GM19438 (cell line): ENCODE measurements around the gene FGD5.

Experiments used
- ATAC-seq: cut with Tn5 transposase; IDR thresholded peaks from one replicate; pipeline ENCODE4 v1.9.1; 2021; ENCODE audit warnings: low read depth; ENCODE audit not compliant: unreplicated experiment

Gene FGD5

GRCh38 chr3:14786369-14786768, 32.4 kb upstream of the FGD5 start:
- no peak for ATAC-seq

DNA sequence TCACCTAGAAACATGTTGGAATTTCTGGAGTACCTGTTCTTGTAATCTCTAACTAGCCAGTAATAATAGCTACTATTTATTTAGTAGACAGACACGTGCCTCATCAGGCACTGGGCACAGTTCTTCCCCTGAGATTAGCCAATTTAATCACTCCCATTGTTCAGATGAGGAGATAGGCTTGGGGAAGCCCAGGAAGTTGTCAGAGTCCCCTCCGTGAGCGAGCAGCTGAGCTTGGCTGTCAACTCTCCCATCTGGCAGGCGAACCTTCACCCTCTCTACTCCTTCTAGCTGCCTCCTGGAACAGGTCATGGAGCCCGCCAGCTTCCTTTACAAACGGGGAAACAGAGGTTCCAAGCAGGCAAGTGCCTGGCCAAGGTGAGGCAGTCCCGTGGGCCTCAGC, 31.1 kb upstream of the FGD5 start:
- no peak for ATAC-seq

DNA sequence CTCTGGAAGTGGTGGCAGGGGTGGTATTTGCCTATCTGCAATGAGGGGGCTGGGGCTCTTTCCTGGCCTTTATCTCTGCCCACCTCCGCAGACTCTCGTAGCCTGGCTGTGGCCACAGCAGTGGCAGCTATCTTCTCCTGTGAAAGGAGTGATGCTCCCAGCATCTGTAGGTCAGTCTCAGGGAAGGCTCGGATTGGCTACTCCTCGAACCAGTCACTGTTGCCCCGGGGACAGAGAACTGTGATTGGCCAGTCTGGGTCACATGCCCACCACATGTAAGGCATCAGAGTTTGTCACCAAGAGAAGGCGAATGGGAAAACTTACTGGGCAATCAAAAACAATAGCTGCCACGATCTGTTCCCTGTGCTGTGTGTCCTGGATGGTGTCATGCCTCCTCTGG, 30.1 kb upstream of the FGD5 start:
- ATAC-seq: no peak

DNA sequence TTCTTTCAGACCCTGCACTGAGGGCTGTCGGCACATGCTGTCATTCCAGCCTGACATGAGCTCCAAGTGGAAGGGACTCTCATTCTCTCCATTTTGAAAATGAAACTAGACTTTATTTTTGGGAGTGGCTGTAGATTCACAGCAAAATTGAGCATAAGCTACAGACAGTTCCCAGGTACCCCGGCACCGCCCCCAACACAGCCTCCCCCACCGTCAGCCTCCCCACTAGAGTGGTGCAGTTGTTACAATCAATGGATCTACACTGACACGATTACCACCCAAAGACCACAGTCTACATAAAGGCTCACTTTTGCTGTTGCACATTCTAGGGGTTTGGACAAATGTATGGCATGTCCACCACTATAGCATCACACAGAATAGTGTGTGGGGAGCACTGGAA, 29.5 kb upstream of the FGD5 start:
- no peak for ATAC-seq

DNA sequence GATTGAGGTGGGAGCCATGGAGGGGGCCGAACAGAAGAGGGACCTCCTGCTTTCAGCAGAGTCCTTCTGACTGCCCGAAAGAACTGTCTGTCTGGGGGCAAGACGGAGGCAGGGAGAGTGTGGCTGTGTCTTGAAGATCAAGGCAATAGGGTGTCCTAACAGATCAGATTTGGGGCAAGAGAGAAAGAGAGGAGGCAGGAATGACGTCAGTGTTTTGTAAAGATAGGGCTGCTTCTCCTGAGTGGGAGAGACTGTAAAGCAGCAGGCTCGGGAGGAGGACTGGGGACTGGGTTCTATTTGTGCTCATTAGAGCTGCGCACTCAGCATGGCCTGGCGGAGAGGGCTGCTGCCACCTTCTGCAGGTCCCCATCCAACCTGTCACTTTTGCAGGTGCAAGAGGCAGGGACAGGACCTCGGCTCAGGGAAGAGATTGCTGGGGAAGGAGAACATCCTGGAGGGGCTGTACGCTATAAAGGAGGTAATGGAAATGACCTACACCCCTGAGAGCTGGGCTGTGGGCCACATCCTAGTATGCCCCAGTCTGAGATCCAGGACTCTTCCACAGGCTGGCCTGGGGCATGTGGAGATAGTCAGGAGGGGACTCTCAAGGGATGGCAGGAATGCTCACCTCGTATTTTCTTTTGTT, 29.0 kb upstream of the FGD5 start:
- no peak for ATAC-seq

DNA sequence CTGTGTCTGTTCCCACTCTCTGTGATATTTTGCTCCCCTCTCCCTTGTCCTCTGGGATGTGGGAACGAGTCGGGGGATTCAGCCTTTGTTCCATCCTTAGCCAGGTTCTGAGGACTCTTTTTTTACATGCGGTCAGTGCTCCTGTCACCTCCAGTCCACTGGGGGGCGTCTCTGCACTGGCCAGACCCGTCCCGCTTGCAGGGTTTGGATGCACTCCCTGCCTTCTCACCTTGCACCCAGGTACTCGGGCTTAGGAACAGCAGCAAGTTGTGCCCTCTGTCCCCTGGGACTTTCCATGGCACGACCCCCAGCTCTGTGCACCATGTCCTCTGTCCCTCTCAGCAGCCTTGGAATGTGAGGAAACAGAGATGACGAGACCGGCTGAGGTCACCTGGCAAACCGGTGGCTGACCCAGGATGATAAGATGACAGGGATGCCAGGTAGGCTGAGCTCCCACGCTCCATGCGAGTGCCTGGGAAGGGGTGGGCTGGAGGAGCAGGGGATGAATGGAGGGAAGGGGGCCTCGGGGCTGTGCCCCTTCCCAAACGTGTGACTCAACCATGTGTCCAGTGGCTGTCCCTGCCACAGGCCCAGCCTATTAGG, 27.3 kb upstream of the FGD5 start:
- no peak for ATAC-seq

GRCh38 chr3:14792691-14793121, 26.1 kb upstream of the FGD5 start:
- ATAC-seq: no peak

DNA sequence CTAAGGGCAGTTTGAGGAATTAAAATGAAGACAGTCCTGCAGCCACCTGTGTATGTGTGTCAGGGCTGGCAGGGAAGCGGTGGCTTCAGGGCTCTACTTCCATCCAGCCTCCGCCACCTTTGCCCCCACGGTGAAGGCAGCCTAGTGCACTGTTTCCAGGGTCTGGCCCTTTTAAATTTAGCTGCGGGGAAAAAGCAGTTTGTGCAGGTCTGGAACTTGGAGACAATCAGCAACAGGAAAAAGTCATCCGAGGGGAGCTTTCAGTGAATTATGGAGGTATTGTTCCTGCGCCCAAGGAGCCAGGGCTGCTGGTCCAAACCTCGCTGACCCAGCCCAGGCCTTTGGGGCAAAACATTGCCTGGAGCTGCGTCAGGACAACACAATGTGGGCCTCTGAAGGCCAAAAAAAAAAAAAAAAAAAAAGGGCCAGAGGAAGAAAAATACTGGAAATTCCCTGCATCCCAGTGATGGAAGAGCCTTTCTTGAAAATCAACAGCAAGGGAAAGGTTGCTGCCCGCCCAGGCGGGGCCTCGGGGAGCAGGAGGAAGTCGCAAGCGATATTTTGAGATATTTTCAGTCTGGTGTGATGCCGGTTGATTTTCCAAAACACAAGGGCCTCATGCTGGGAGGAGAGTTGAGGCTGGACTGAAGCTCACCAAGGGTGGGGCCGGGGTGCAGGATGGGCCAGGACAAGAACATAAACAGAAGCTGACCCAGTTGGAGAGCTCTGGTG, 25.5 kb upstream of the FGD5 start:
- no peak for ATAC-seq

GRCh38 chr3:14793858-14794234, 24.9 kb upstream of the FGD5 start:
- no peak for ATAC-seq

DNA sequence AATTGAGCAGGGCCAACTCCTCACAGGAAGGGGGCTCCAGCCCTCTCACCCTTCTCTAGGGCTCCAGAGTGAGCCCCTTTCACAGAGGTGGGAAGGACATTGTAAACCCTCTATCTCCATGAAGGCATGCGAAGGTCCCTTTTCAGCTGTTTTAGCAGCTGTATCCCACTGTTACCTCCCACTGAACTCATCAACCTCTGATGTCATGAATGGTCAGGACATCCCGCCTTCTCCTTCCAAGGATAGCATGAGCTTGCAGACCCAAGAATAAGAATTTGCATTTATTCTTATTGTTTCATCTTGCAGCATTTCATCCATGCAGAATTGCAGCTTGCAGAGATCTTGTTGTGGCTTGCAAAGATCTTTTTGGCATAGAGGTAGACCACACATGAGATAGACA, 24.3 kb upstream of the FGD5 start:
- ATAC-seq: no peak

DNA sequence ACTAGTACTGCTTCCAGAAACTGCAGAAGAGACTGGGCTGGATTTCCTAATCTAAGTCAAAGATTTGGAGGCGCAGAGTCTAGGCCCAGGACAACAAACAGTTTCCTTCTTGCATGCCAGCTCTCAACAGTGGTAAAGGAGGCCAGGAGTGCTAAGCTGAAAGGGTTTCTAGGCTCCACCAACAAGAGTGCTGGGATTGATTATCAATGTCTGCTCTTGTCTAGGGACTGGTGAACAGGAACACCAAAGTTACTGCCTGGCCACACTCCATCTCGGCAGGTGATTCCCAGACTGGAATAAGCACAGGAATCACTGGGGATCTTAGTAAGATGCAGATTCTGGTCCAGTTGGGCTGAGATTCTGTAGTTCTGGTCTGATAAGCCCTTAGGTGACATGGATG, 22.8 kb upstream of the FGD5 start:
- ATAC-seq: no peak

- ATAC-seq: no peak
These were observed 22.2 kb upstream of the FGD5 start for GRCh38 chr3:14796403-14797077.

- no peak for ATAC-seq
These were observed 21.0 kb upstream of the FGD5 start for GRCh38 chr3:14797731-14798130.

DNA sequence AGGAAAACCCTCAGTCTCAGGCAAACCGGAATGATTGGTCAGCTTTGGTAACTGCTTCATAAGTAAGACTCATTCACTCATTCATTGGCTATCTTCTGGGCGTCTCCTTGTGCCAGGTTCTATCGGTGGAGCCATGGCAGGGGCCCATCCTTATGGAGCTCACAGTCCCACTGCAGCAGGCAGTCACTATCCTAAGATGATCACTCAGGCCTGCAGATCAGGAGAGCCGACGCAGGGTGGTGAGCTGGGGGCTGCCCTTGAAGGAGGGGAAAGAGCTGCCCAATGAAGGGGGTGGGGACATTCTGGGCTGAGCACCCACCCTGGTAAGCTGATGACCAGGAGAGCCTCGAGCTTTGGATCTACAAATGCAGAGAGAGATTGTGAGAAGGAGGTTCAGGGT, 20.5 kb upstream of the FGD5 start:
- ATAC-seq: no peak

DNA sequence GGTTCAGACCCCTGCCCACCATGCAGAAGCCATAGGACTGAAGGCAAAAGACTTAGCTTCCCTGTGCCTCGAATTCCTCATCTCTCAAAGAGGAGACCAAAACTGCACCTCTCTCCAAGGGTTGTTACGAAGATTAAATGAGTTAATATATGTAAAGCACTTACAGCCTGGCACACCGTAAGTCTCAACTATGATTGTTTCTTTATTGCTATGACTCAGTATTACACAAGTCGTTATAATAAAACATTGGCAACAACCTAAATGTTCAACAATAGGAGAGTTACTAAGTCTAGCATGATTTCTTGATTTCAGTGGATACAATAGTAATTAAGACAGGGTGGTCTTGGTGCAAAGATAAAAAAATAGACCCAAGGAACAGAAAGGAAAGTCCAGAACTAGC, 19.6 kb upstream of the FGD5 start:
- no peak for ATAC-seq

DNA sequence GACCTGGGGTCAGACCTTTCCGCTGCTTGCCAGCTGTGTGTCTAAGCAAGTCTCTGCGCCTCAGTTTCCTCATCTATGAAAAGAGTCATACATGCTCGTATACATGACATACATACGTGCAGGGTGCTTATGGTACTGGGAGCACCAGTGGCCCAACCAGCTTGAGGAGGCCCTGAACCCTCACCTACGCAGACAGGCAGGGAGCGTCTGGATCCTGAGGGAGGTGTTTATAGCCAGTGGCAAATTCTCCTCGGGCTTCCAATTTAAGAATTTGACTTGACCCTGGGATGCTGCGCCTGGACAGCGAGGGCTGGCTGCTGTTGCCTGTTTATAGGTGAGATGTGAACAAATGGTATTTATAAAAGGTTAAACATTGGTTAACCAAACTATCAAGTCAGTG, 17.7 kb upstream of the FGD5 start:
- ATAC-seq: no peak

DNA sequence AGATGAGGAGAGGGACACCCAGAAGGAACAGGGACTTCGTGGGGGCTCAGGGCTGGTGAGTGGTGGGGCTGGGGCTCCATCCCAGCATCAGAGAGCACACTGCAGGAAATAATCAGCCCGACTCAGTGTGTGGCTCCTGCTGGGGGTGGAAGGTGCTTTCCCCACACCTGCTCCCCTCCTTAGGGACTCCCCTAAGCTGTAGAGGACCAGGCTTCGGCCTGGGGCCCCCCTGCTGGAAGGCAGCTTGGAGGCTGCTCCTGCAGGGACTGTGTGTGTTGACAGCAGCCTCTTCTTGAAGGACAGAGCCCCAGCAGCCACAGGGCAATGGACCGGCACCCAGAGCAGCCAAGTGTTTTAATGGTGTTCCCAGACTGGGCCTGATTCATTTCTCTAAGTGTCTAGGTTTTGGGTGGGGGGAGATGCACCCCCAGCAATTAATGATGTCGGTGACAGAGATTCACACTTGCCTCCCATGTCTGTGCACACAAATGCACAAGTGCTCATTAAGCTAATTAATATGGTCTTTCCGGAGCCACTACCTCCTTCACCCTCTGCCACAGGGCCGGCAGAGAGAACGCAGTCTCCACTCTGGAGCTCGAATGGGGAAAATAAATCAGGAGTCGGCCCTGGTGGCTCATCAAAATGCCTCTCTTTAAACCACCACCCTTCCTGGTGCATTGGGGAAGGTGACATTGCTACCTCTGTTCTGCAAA, 16.9 kb upstream of the FGD5 start:
- ATAC-seq: no peak

GRCh38 chr3:14802381-14802731, 16.4 kb upstream of the FGD5 start:
- no peak for ATAC-seq

DNA sequence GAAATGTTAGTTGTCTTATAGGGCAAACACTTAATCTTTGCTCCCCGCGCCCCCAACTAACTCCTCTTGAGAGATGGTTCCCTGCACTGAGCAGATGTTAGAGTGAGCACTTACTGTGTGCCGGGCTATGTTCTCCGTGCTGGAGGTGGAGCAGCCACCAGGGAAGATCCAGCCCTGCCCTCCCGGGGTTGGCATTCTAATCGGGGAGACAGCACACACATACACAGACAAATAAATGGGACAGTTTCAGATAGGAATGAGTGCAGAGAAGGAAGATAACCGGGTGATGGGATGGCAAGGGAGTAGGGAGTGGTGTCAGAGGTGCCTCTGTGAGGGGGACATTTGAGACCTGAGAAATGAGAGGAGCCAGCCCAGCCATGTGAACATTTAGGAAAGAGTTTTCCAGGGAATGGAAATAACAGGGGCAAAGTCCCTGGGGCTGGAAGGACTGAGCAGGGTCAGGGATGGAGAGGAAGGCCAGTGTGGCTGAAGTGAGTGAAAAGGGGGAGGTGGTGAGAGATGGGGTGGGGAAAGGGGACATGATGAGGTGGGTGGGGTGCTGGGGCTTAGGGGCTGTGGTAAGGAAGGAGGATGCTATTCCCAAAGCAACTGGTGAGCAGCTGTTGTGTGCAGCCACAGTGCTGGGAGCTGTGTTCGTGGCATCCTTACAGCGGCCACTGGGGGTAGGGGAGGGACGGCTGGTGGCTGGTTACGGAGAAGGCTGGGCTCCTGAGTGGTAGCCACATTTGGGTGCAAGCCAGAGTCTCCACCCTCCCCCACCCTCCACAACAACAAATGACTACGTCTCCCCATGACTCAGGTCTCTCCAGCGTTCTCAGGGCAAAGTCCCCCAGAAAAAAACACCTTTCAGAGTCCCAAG, 15.4 kb upstream of the FGD5 start:
- no peak for ATAC-seq
